Fibroblast of mammary gland (primary cell): ENCODE data around the gene ACSS1.

Experiments used
- DNase-seq: peaks from one replicate; pipeline ENCODE4 v3.0.0-alpha.2; 2010; ENCODE audit warnings: low read depth
- H3K4me3 ChIP-seq: 2 replicates; pipeline ENCODE4 v1.5.1; 2011; ENCODE audit warnings: low read depth, mild to moderate bottlenecking, low read length, moderate library complexity; ENCODE audit not compliant: control insufficient read depth
- TF ChIP-seq, protein P1 (sequence below): conservative IDR thresholded peaks from 2 replicates; pipeline ENCODE4 v1.5.1; 2011; ENCODE audit warnings: low read depth, low read length, inconsistent platforms; ENCODE audit not compliant: control insufficient read depth, insufficient read depth

Gene ACSS1

GRCh38 chr20:25071734-25072133 is 13.8 kb upstream of the ACSS1 start:
- H3K4me3 ChIP-seq: no peak overlapping the region
- TF ChIP-seq, protein P1, sequence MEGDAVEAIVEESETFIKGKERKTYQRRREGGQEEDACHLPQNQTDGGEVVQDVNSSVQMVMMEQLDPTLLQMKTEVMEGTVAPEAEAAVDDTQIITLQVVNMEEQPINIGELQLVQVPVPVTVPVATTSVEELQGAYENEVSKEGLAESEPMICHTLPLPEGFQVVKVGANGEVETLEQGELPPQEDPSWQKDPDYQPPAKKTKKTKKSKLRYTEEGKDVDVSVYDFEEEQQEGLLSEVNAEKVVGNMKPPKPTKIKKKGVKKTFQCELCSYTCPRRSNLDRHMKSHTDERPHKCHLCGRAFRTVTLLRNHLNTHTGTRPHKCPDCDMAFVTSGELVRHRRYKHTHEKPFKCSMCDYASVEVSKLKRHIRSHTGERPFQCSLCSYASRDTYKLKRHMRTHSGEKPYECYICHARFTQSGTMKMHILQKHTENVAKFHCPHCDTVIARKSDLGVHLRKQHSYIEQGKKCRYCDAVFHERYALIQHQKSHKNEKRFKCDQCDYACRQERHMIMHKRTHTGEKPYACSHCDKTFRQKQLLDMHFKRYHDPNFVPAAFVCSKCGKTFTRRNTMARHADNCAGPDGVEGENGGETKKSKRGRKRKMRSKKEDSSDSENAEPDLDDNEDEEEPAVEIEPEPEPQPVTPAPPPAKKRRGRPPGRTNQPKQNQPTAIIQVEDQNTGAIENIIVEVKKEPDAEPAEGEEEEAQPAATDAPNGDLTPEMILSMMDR: no peak
- DNase-seq: no peak

GRCh38 chr20:25070821-25071473 is 13.0 kb upstream of the ACSS1 start:
- no peak for DNase-seq
- TF ChIP-seq, protein P1: no peak
- H3K4me3 ChIP-seq: no peak overlapping the region

DNA sequence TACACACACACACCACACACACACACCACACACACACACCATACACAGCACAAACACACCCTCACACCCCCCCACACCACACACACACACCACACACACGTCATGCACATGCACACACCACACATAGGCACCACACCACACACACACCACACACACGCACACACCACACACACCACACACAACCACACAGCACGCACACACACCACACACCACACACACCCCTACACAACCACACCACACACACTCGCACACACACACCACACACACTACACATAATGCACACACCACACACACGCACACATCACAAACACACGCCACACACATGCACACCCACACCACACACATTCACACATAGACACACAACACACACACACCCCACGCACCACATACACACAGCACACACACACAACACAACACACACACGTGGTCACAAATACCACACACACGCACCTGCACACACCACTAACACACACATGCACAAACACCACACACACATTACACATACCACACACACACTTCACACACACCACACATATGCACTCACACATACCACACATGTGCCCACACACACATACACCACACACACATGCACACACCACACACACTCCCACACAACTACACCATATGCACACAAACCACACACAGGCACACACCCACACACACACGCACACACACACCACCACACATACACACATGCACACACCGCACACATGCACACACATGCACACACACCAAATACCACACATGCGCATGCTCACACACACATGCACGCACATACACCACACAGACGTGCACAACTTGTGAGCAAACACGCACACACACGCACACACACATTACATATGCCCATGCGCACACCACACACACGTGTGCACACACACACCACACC is 9.4 kb upstream of the ACSS1 start:
- H3K4me3 ChIP-seq: no peak overlapping the region
- TF ChIP-seq, protein P1: no peak
- no peak for DNase-seq

- TF ChIP-seq, protein P1: no peak
- DNase-seq: no peak
- no peak overlapping the region for H3K4me3 ChIP-seq
Observed at GRCh38 chr20:25066386-25066785, 8.4 kb upstream of the ACSS1 start.

GRCh38 chr20:25065625-25066338 is 7.8 kb upstream of the ACSS1 start:
- no peak overlapping the region for H3K4me3 ChIP-seq
- TF ChIP-seq, protein P1: peak; percentile 74
- DNase-seq: peak; percentile 67

DNA sequence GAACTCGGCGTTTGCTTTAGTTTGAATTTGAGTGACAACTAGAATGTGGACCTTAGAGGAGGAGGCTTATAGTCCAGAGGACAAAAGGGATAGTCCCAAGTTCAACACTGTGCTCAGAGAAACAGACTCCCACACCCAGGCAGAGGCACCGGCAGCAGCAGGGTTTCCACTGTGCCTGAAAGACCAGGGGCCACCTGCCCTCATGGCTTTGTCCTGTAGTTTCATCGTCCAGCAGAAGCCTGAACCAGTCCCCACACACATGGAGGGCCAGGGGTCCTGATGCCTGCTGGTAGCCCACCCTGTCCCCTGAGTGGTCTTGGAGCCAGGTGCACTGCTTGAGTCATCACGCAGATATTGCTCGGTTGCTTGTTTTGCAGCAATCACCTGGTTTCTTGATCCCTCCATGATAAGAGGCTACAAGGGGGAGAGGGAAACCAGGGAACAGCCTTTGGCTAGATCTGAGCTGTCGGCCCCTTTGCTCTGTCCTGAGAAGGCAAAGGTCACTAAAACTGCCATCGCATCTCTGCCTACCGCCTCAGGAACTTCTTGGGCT is 7.2 kb upstream of the ACSS1 start:
- TF ChIP-seq, protein P1: no peak
- no peak for DNase-seq
- no peak overlapping the region for H3K4me3 ChIP-seq
